Loucy (cell line): ENCODE results near the gene STK39.

Experiments
- H2AFZ ChIP-seq: fragments of 200-600 bp; sonication (generic); 2 replicates; pipeline ENCODE4 v1.6.0; 2016; ENCODE audit warnings: antibody characterized with exemption, mild to moderate bottlenecking, low read length, moderate library complexity
- H3F3A ChIP-seq: fragments of 200-600 bp; 2 replicates; pipeline ENCODE4 v1.6.0; 2016; ENCODE audit warnings: antibody characterized with exemption, low read depth, mild to moderate bottlenecking
- H3K27me3 ChIP-seq: fragments of 200-600 bp; sonication (generic); 2 replicates; pipeline ENCODE4 v1.6.1; 2014; ENCODE audit warnings: low read length, mild to moderate bottlenecking; ENCODE audit not compliant: insufficient read depth, poor library complexity, severe bottlenecking
- H3K36me3 ChIP-seq: fragments of 200-600 bp; sonication (generic); 2 replicates; pipeline ENCODE4 v1.6.1; 2016; ENCODE audit warnings: low read length; ENCODE audit not compliant: insufficient read depth
- H3K4me1 ChIP-seq: fragments of 200-600 bp; sonication (generic); 2 replicates; pipeline ENCODE4 v1.5.1; 2014; ENCODE audit warnings: low read length, mild to moderate bottlenecking; ENCODE audit not compliant: insufficient read depth, poor library complexity, severe bottlenecking
- H3K4me2 ChIP-seq: fragments of 200-600 bp; sonication (generic); 2 replicates; pipeline ENCODE4 v1.6.0; 2014; ENCODE audit warnings: antibody characterized with exemption, low read length, low read depth, mild to moderate bottlenecking; ENCODE audit not compliant: poor library complexity, severe bottlenecking
- H3K4me3 ChIP-seq: fragments of 200-600 bp; sonication (generic); 2 replicates; pipeline ENCODE4 v1.5.1; 2014; ENCODE audit warnings: low read length, mild to moderate bottlenecking, mixed read lengths; ENCODE audit not compliant: poor library complexity, severe bottlenecking
- H3K79me2 ChIP-seq: fragments of 200-600 bp; sonication (generic); 2 replicates; pipeline ENCODE4 v1.6.1; 2014; ENCODE audit warnings: low read length; ENCODE audit not compliant: insufficient read depth
- H3K9ac ChIP-seq: fragments of 200-600 bp; sonication (generic); 2 replicates; pipeline ENCODE4 v1.6.0; 2014; ENCODE audit warnings: mild to moderate bottlenecking, low read depth, low read length, moderate library complexity; ENCODE audit not compliant: poor library complexity, severe bottlenecking
- H3K9me2 ChIP-seq: fragments of 200-600 bp; sonication (generic); replicated peaks from 2 replicates; pipeline ENCODE4 v1.6.1; 2016; ENCODE audit warnings: low read depth, low read length, mixed read lengths
- H3K9me3 ChIP-seq: fragments of 200-600 bp; sonication (generic); 2 replicates; pipeline ENCODE4 v1.6.1; 2014; ENCODE audit warnings: mild to moderate bottlenecking, antibody characterized with exemption, low read length, low read depth; ENCODE audit not compliant: insufficient read depth
- H4K20me1 ChIP-seq: fragments of 200-600 bp; sonication (generic); 2 replicates; pipeline ENCODE4 v1.6.0; 2014; ENCODE audit warnings: antibody characterized with exemption, low read length, mild to moderate bottlenecking; ENCODE audit not compliant: insufficient read depth, poor library complexity, severe bottlenecking
- EZH2phosphoT487 ChIP-seq: fragments of 200-600 bp; IDR thresholded peaks from 2 replicates; pipeline ENCODE4 v1.6.1; 2018; ENCODE audit warnings: antibody characterized with exemption, mild to moderate bottlenecking, moderate library complexity, borderline replicate concordance
- TF ChIP-seq, protein P1 (sequence below): fragments of 200-600 bp; sonication (generic); conservative IDR thresholded peaks from 2 replicates; pipeline ENCODE4 v1.5.1; 2014; ENCODE audit warnings: mild to moderate bottlenecking, antibody characterized with exemption, low read length

STK39 gene

GRCh38 chr2:168075446-168075845, 171.9 kb downstream of the STK39 start:
- Histone ChIP-seq H3K27me3 (no peaks in the 10 kb centered on the region), H3K9me3 (no peaks in the 10 kb centered on the region), H3F3A (no peaks in the 10 kb centered on the region), H4K20me1 (no peaks in the 10 kb centered on the region), H3K4me2 (no peak overlapping the region), H2AFZ (no peak overlapping the region), H3K9me2 (no peaks in the 10 kb centered on the region), H3K4me3 (no peak overlapping the region), H3K36me3 (peaks cover 44% of the 10 kb centered on the region; the same call in 1 of the 2 replicates), H3K9ac (no peak overlapping the region), H3K4me1 (no peaks in the 10 kb centered on the region), H3K79me2 (no peaks in the 10 kb centered on the region)
- TF ChIP-seq, protein P1, sequence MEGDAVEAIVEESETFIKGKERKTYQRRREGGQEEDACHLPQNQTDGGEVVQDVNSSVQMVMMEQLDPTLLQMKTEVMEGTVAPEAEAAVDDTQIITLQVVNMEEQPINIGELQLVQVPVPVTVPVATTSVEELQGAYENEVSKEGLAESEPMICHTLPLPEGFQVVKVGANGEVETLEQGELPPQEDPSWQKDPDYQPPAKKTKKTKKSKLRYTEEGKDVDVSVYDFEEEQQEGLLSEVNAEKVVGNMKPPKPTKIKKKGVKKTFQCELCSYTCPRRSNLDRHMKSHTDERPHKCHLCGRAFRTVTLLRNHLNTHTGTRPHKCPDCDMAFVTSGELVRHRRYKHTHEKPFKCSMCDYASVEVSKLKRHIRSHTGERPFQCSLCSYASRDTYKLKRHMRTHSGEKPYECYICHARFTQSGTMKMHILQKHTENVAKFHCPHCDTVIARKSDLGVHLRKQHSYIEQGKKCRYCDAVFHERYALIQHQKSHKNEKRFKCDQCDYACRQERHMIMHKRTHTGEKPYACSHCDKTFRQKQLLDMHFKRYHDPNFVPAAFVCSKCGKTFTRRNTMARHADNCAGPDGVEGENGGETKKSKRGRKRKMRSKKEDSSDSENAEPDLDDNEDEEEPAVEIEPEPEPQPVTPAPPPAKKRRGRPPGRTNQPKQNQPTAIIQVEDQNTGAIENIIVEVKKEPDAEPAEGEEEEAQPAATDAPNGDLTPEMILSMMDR = no peak
- no peak for TF ChIP-seq EZH2phosphoT487

DNA sequence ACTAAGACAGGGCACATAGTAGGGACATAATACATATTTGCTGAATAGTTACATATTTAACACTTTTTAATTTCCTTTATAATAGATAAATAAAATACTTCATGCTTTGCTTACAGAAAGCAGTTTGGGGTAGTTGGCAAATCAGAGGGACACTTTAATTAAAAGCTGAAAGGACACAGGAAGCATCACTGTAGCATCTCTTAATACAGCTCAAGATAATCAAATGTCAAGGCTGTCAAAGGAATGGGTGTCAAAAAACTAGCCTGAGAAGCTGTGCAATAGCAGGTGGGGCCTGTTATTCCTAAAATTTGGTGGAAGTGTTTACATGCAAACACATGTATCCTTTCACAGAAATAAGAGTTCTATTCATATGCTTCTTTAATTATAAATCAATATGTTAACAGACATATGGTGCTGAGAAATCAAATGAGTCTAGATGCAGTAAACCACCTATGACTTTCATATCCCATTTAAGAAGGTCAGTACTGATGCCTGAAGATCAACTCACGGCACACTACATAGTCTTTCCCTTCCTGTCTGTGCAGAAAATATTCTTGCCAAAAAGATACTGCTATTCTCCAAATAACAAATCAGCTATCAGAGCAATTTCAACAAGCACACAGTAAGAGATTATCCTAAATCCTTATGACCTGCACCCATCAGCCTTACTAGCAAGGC, 174.6 kb downstream of the STK39 start:
- Histone ChIP-seq H3K36me3 (peaks cover 59% of the 10 kb centered on the region; the same call in 1 of the 2 replicates), H3K4me1 (no peaks in the 10 kb centered on the region), H3K9me2 (no peaks in the 10 kb centered on the region), H3K4me3 (no peak overlapping the region), H3F3A (no peaks in the 10 kb centered on the region), H3K4me2 (no peak overlapping the region), H3K79me2 (no peaks in the 10 kb centered on the region), H4K20me1 (no peaks in the 10 kb centered on the region), H3K9ac (no peak overlapping the region), H3K9me3 (no peaks in the 10 kb centered on the region), H3K27me3 (no peaks in the 10 kb centered on the region), H2AFZ (no peak overlapping the region)
- TF ChIP-seq, protein P1 = no peak
- TF ChIP-seq EZH2phosphoT487 = no peak

DNA sequence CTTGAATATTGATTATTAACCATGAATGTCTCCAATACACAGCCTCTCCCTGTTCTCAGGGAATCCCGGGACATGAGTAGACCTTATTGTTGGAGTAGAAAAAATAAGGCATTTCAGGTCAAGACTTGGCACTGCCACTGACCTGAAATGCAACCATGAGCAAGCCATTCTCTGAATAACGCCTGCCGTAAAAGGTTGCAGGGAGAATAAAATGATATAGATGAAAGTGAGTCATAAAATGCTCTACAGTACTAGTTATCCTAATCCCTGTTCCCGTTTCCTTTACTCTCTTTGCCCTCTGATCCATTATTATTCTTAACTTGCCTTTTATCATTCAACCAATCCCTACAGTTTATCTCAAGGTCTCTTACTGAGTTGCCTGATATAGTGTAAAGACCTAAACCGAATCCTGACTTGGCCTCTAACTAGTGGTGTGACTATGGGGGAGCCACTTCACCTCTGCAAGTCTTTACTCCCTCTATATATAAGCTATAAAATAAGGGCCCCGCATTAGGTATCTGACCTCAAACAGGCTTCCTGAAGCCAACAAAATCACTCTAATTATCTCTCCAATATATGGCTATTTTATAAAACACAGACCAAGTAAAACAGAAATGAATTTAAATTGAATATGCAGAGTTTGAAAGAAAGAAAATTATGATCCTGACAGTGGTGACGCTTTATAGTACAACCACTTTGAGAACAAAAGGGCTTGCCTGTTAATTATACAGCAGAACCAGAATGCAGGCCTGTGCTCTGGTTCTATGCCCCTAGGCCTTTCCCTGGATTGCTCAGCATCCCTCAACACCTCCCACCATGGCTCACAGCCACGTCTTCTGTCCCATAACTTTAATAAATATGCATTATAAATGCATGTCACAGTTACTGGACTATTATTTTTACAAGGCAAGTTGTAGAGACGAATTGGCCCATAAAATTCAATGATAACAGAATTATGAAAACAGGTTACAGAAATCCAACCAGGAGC, 183.1 kb downstream of the STK39 start:
- no peak overlapping the region for H3K9ac ChIP-seq
- H3K27me3 ChIP-seq = no peaks in the 10 kb centered on the region
- H3F3A ChIP-seq = no peaks in the 10 kb centered on the region
- H2AFZ ChIP-seq = no peak overlapping the region
- H3K4me2 ChIP-seq = no peak overlapping the region
- H3K9me3 ChIP-seq = no peaks in the 10 kb centered on the region
- H3K36me3 ChIP-seq = peaks cover 74% of the 10 kb centered on the region; the same call in 1 of the 2 replicates
- TF ChIP-seq, protein P1 = no peak
- TF ChIP-seq EZH2phosphoT487 = no peak
- H3K9me2 ChIP-seq = no peaks in the 10 kb centered on the region
- H3K79me2 ChIP-seq = no peaks in the 10 kb centered on the region
- H3K4me3 ChIP-seq = no peak overlapping the region
- H4K20me1 ChIP-seq = no peaks in the 10 kb centered on the region
- no peaks in the 10 kb centered on the region for H3K4me1 ChIP-seq
